GM12878 (cell line): ENCODE data around the gene DLG2. TPM values are rescaled to one million over a fixed set of nuclear protein-coding genes. Genes with fewer than 3 reads are reported as not detected.

ENCODE experiments used
- ATAC-seq: fragments of 200-7000 bp; cut with Tn5 transposase; 3 replicates; pipeline ENCODE4 v1.9.1; 2020; ENCODE audit warnings: mild to moderate bottlenecking, moderate library complexity
- BruUV-seq: library from RNA; stranded (reverse); fragments of 400-500 nt; replicated peaks from 2 replicates; lab custom pipeline; 2021; lab: Mats Ljungman, UMichigan
- CTCF ChIA-PET: fragments of 300-600 bp; sonication (Branson Sonifier 250); formaldehyde crosslinking; extraction: SDS; loops from one replicate; lab custom pipeline; 2021; ENCODE audit warnings: inconsistent platforms; lab: Yijun Ruan, JAX
- POLR2A ChIA-PET: fragments of 350-600 bp; formaldehyde crosslinking; extraction: SDS; loops from one replicate; lab custom pipeline; 2021; ENCODE audit warnings: inconsistent platforms; lab: Charles Lee
- RAD21 ChIA-PET: fragments of 300-600 bp; sonication (Branson Sonifier 250); formaldehyde crosslinking; loops from one replicate; lab custom pipeline; 2023; ENCODE audit warnings: antibody characterized with exemption; ENCODE audit not compliant: unreplicated experiment; lab: Charles Lee
- SMC1A ChIA-PET: fragments of 300-600 bp; sonication (Branson Sonifier 250); formaldehyde crosslinking; loops from one replicate; lab custom pipeline; 2023; ENCODE audit not compliant: unreplicated experiment, uncharacterized antibody; lab: Charles Lee
- DNase-seq: peaks from one replicate; pipeline ENCODE4 v3.0.0-alpha.2; 2011; ENCODE audit warnings: low read depth, low spot score
- FAIRE-seq: peaks from 3 replicates; lab custom pipeline; 2011; peaks lifted over from hg19 to GRCh38; lab: Jason Lieb, UNC
- H2AFZ ChIP-seq: 2 replicates; pipeline ENCODE4 v1.6.0; 2011; ENCODE audit warnings: low read depth, low read length, control low read depth; ENCODE audit not compliant: control insufficient read depth
- H3K27ac ChIP-seq: 2 replicates; pipeline ENCODE4 v1.5.1; 2011; ENCODE audit warnings: control low read depth; ENCODE audit not compliant: control insufficient read depth, insufficient read depth
- H3K27me3 ChIP-seq, 2 experiments: replicated peaks in 1 of 2; 2 replicates each; pipeline versions ENCODE4 v1.6.0 to v1.6.1; 2011; ENCODE audit warnings: low read length in 1 of 2; ENCODE audit not compliant: control insufficient read depth in 2 of 2, insufficient read depth in 2 of 2
- H3K36me3 ChIP-seq, 2 experiments: 2 replicates each; pipeline ENCODE4 v1.5.1; 2011; ENCODE audit warnings: low read length in 1 of 2; ENCODE audit not compliant: control insufficient read depth in 2 of 2, insufficient read depth in 2 of 2
- H3K4me1 ChIP-seq: 2 replicates; pipeline ENCODE4 v1.6.1; 2011; ENCODE audit warnings: mild to moderate bottlenecking, low read length, moderate library complexity, mixed read lengths; ENCODE audit not compliant: control insufficient read depth, insufficient read depth
- H3K4me2 ChIP-seq: 2 replicates; pipeline ENCODE4 v1.6.0; 2011; ENCODE audit warnings: control low read depth; ENCODE audit not compliant: control insufficient read depth, insufficient read depth
- H3K4me3 ChIP-seq: fragments of 200-600 bp; sonication (generic); 2 replicates; pipeline ENCODE4 v1.5.1; 2016
- H3K79me2 ChIP-seq: 2 replicates; pipeline ENCODE4 v1.6.0; 2011; ENCODE audit warnings: low read length; ENCODE audit not compliant: control insufficient read depth, insufficient read depth
- H3K9ac ChIP-seq: 2 replicates; pipeline ENCODE4 v1.8.0; 2011; ENCODE audit warnings: low read length, control low read depth, mixed read lengths; ENCODE audit not compliant: control insufficient read depth, insufficient read depth
- H3K9me3 ChIP-seq: replicated peaks from 3 replicates; pipeline ENCODE4 v1.5.1; 2011; ENCODE audit warnings: mild to moderate bottlenecking, low read length; ENCODE audit not compliant: control insufficient read depth, insufficient read depth
- H4K20me1 ChIP-seq: 2 replicates; pipeline ENCODE4 v1.6.0; 2011; ENCODE audit not compliant: control insufficient read depth, insufficient read depth
- ATF7 ChIP-seq: fragments of 450-650 bp; IDR thresholded peaks from 2 replicates; pipeline ENCODE4 v1.6.1; 2016; ENCODE audit warnings: low read depth, mild to moderate bottlenecking
- BMI1 ChIP-seq: fragments of 450-650 bp; IDR thresholded peaks from 2 replicates; pipeline ENCODE4 v1.6.1; 2016; ENCODE audit warnings: mild to moderate bottlenecking, moderate library complexity, borderline replicate concordance
- EP300 ChIP-seq, 2 experiments: fragments of 150-350 bp in 1 of 2; IDR thresholded peaks; 2 replicates each; pipeline ENCODE4 v1.6.1; 2011 to 2012; ENCODE audit warnings: low read depth in 2 of 2, low read length in 2 of 2, borderline replicate concordance in 1 of 2, improper control_type of control experiment in 1 of 2, inconsistent platforms in 1 of 2; ENCODE audit not compliant: control insufficient read depth in 1 of 2
- LARP7 ChIP-seq: fragments of 450-650 bp; IDR thresholded peaks from 2 replicates; pipeline ENCODE4 v1.6.1; 2017; ENCODE audit warnings: mild to moderate bottlenecking
- MYC ChIP-seq: IDR thresholded peaks from 2 replicates; pipeline ENCODE4 v1.6.1; 2011; ENCODE audit warnings: mild to moderate bottlenecking, low read length, moderate library complexity, inconsistent platforms; ENCODE audit not compliant: insufficient read depth, insufficient replicate concordance, insufficient read length, severe bottlenecking
- NFYA ChIP-seq: IDR thresholded peaks from 2 replicates; pipeline ENCODE4 v1.6.1; 2011; ENCODE audit warnings: low read depth, mild to moderate bottlenecking, low read length, improper control_type of control experiment, borderline replicate concordance
- NR2C1 ChIP-seq: fragments of 450-650 bp; IDR thresholded peaks from 2 replicates; pipeline ENCODE4 v1.6.1; 2017; ENCODE audit warnings: antibody characterized with exemption, mild to moderate bottlenecking, moderate library complexity
- NR2C2 ChIP-seq: IDR thresholded peaks from 2 replicates; pipeline ENCODE4 v1.6.1; 2011; ENCODE audit warnings: borderline replicate concordance, low read depth; ENCODE audit not compliant: control insufficient read depth, insufficient read length
- POLR2AphosphoS2 ChIP-seq: IDR thresholded peaks from 2 replicates; pipeline ENCODE4 v1.6.1; 2011; ENCODE audit warnings: low read depth, mild to moderate bottlenecking, low read length, improper control_type of control experiment, moderate library complexity
- RB1 ChIP-seq: fragments of 450-650 bp; formaldehyde crosslinking; IDR thresholded peaks from 2 replicates; pipeline ENCODE4 v1.6.1; 2017; ENCODE audit warnings: mild to moderate bottlenecking, borderline replicate concordance
- RUNX3 ChIP-seq: IDR thresholded peaks from 2 replicates; pipeline ENCODE4 v1.6.1; 2012; ENCODE audit warnings: low read length, inconsistent platforms
- SIX5 ChIP-seq: IDR thresholded peaks from 2 replicates; pipeline ENCODE4 v1.6.1; 2011; ENCODE audit warnings: mild to moderate bottlenecking, low read depth, low read length, moderate library complexity; ENCODE audit not compliant: severe bottlenecking
- SRF ChIP-seq, 2 experiments: IDR thresholded peaks; 2 replicates each; pipeline ENCODE4 v1.6.1; 2011; ENCODE audit warnings: low read depth in 2 of 2, low read length in 2 of 2, mild to moderate bottlenecking in 1 of 2, moderate library complexity in 1 of 2
- TCF7 ChIP-seq: IDR thresholded peaks from 2 replicates; pipeline ENCODE4 v1.6.1; 2014; ENCODE audit warnings: antibody characterized with exemption, borderline replicate concordance
- ZNF217 ChIP-seq: fragments of 450-650 bp; IDR thresholded peaks from 2 replicates; pipeline ENCODE4 v1.6.1; 2017; ENCODE audit warnings: antibody characterized with exemption, mild to moderate bottlenecking
- ZNF622 ChIP-seq: fragments of 450-650 bp; IDR thresholded peaks from 2 replicates; pipeline ENCODE4 v1.6.1; 2017; ENCODE audit warnings: mild to moderate bottlenecking, inconsistent platforms
- WGBS: methylation state at CpG from one replicate; pipeline ENCODE4 v1.1.6; 2016; ENCODE audit warnings: low lambda C conversion rate; ENCODE audit not compliant: insufficient replicate concordance, insufficient coverage; ENCODE audit errors: missing lambda C conversion rate; 5-methylcytosine and 5-hydroxymethylcytosine counted together
- in situ Hi-C: fragments of 300-500 bp; cut with MboI; formaldehyde crosslinking; loops from 9 replicates; pipeline ENCODE4 v1.14.3; 2018; ENCODE audit warnings: mixed read lengths
- intact Hi-C: fragments of 100-400 bp; cut with micrococcal nuclease; formaldehyde crosslinking; loops from one replicate; pipeline ENCODE4 v1.14.2; 2022; ENCODE audit not compliant: unreplicated experiment
- polyA plus RNA-seq, 11 experiments: library from polyadenylated mRNA; depleted of rRNA in 4 of 11; unstranded in 6 of 11; stranded (reverse) in 5 of 11; fragments of >200 nt; fragmentation: Nextera tagmentation in 4 of 11; fragmentation: Illumina TruSeq in 1 of 11; extraction: Ambion mirVana in 4 of 11; extraction: Trizol in 1 of 11; gene quantifications; 1 replicate in 1 of 11; 2 replicates in 10 of 11; pipeline versions ENCODE4 v1.2.1 to v1.2.3, GENCODE V29; 2011 to 2016; ENCODE audit warnings: inconsistent platforms in 2 of 11, missing spikeins in 2 of 11, low read depth in 1 of 11
- total RNA-seq, 4 experiments: library from RNA; depleted of rRNA in 3 of 4; stranded (reverse); fragments of >200 nt in 3 of 4; fragmentation: Illumina TruSeq in 1 of 4; extraction: Trizol in 1 of 4; gene quantifications; 2 replicates each; pipeline versions ENCODE4 v1.2.1 to v1.2.3, GENCODE V29; 2013 to 2021
- TF ChIP-seq, protein P1 (sequence below): fragments of 450-650 bp; IDR thresholded peaks from 2 replicates; pipeline ENCODE4 v1.6.1; 2018; ENCODE audit warnings: mild to moderate bottlenecking, low read depth, moderate library complexity; ENCODE audit not compliant: partially characterized antibody

The DLG2 gene
- total and polyA plus RNA-seq, 10 of the 15 experiments (the other 5 are each of a cell fraction or from before 2014, with no cell fraction given) = 0.09 to 0.98 (median 0.35) TPM

DNA sequence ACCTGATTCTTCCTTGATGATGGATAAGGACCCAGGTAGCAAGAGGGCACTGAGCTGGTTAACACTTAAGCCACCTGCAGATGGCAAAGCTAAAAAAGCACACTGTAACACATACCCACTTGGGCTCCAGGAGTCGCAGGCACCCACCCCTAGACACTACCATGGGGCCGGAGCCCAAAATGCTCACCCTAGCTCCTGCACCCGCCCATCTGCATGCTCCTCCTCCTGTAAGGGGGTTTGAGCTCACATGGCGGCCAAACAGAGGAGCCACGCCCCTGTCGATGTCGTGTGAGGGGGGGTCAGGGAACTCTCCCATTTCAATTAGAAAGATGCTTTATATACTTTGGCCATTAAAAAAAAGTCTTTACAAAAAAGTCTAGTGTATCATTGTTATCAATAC lies 370.7 kb downstream of the DLG2 start:
- no TSS peak for BruUV-seq
- WGBS = 60% methylated on average over 7 of the region's 7 CpGs
- Histone ChIP-seq H3K9ac (no peak overlapping the region), H3K4me3 (no peak overlapping the region), H3K79me2 (no peaks in the 10 kb centered on the region), H3K27ac (no peak overlapping the region), H4K20me1 (no peaks in the 10 kb centered on the region), H2AFZ (no peak overlapping the region), H3K27me3 (no peaks in the 10 kb centered on the region), H3K4me2 (no peak overlapping the region), H3K36me3 (no peaks in the 10 kb centered on the region), H3K9me3 (no peaks in the 10 kb centered on the region; the same call in 2 of the 3 replicates), H3K4me1 (no peaks in the 10 kb centered on the region)
- POLR2A ChIA-PET = no interaction called here
- no peak for ATAC-seq
- RAD21 ChIA-PET = no interaction called here
- intact Hi-C loops = no loop called here
- DNase-seq = no peak
- SMC1A ChIA-PET = no interaction called here
- no peak for TF ChIP-seq MYC
- TF ChIP-seq SIX5 = no peak
- TF ChIP-seq ZNF217 = no peak
- TF ChIP-seq NR2C1 = no peak
- no peak for FAIRE-seq
- CTCF ChIA-PET = no interaction called here
- in situ Hi-C loops = no loop called here

DNA sequence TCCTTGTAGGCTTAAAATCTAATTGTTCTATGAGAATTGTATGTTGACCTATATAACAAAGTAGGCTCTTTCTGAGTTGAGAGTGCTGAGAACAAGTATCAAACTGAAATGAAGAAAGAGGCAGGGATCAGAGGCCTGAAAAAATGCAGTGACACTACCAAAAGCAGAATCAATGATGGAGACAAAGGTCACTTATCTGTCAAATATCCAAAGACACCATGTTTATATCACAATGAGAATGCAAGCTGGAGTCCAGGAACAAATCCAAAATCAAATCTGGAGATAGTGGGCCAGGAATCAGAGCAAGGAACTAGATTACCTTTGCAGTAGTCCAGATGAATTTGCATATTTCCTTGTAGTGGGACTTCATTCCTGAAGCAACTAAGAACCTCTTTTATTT lies 377.7 kb downstream of the DLG2 start:
- Histone ChIP-seq H4K20me1 (no peaks in the 10 kb centered on the region), H3K36me3 (no peaks in the 10 kb centered on the region), H3K9me3 (no peaks in the 10 kb centered on the region; the same call in 2 of the 3 replicates), H3K9ac (no peak overlapping the region), H3K27me3 (no peaks in the 10 kb centered on the region), H3K4me3 (no peak overlapping the region), H2AFZ (no peak overlapping the region), H3K79me2 (no peaks in the 10 kb centered on the region), H3K27ac (no peak overlapping the region), H3K4me2 (no peak overlapping the region), H3K4me1 (no peaks in the 10 kb centered on the region)
- no peak for ATAC-seq
- ChIA-PET CTCF (no interaction called here), POLR2A (no interaction called here), RAD21 (no interaction called here), SMC1A (no interaction called here)
- in situ Hi-C loops = no loop called here
- intact Hi-C loops = no loop called here
- FAIRE-seq = no peak
- no TSS peak for BruUV-seq
- DNase-seq = no peak
- TF ChIP-seq RB1 (no peak), TCF7 (no peak), NR2C2 (no peak), ATF7 (no peak), POLR2AphosphoS2 (no peak), BMI1 (no peak), LARP7 (no peak), RUNX3 (no peak), ZNF622 (no peak), NFYA (no peak), EP300 (IDR thresholded peaks at IDR 0.05; ENCODE audit: borderline replicate concordance in 1 of 2, control insufficient read depth in 1 of 2, low read depth in 2 of 2, low read length in 2 of 2) (no peak), SRF (IDR thresholded peaks at IDR 0.05; ENCODE audit: low read depth in 2 of 2, low read length in 2 of 2) (no peak)
- TF ChIP-seq, protein P1, sequence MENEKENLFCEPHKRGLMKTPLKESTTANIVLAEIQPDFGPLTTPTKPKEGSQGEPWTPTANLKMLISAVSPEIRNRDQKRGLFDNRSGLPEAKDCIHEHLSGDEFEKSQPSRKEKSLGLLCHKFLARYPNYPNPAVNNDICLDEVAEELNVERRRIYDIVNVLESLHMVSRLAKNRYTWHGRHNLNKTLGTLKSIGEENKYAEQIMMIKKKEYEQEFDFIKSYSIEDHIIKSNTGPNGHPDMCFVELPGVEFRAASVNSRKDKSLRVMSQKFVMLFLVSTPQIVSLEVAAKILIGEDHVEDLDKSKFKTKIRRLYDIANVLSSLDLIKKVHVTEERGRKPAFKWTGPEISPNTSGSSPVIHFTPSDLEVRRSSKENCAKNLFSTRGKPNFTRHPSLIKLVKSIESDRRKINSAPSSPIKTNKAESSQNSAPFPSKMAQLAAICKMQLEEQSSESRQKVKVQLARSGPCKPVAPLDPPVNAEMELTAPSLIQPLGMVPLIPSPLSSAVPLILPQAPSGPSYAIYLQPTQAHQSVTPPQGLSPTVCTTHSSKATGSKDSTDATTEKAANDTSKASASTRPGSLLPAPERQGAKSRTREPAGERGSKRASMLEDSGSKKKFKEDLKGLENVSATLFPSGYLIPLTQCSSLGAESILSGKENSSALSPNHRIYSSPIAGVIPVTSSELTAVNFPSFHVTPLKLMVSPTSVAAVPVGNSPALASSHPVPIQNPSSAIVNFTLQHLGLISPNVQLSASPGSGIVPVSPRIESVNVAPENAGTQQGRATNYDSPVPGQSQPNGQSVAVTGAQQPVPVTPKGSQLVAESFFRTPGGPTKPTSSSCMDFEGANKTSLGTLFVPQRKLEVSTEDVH = no peak
